ENCODE data around the gene C16orf92.

C16orf92 gene

GRCh38 chr16:30022887-30023286 is at the start of gene C16orf92:
C16orf92 (plus strand) TSS chr16:30023198; CDS start chr16:30023341, 143 bp downstream.
- in situ Hi-C loops (cut with MboI; ENCODE audit: low sequenced_read_pairs), result no loop called here

GRCh38 chr16:29973384-29974246 is 49.4 kb upstream of the C16orf92 start, which contains the start of gene TAOK2:
TAOK2 (plus strand) TSS chr16:29973868; CDS start chr16:29977773, 3,905 bp downstream.
- in situ Hi-C loops (cut with MboI; ENCODE audit: low sequenced_read_pairs), result no loop called here

GRCh38 chr16:29974291-29975133 is 48.5 kb upstream of the C16orf92 start:
- in situ Hi-C loops (cut with MboI; ENCODE audit: low sequenced_read_pairs), result no loop called here

GRCh38 chr16:29975134-29975538 is 47.9 kb upstream of the C16orf92 start:
- in situ Hi-C loops (cut with MboI; ENCODE audit: low sequenced_read_pairs), result no loop called here

- in situ Hi-C loops (cut with MboI; ENCODE audit: low sequenced_read_pairs), result no loop called here
Measured at GRCh38 chr16:29975811-29976511, 47.0 kb upstream of the C16orf92 start.

GRCh38 chr16:29977063-29977825 is 45.8 kb upstream of the C16orf92 start:
- in situ Hi-C loops (cut with MboI; ENCODE audit: low sequenced_read_pairs), result no loop called here

- in situ Hi-C loops (cut with MboI; ENCODE audit: low sequenced_read_pairs), result no loop called here
Measured at GRCh38 chr16:29978081-29978480, 44.9 kb upstream of the C16orf92 start.

- in situ Hi-C loops (cut with MboI; ENCODE audit: low sequenced_read_pairs), result no loop called here
Measured at GRCh38 chr16:29978564-29979270, 44.3 kb upstream of the C16orf92 start.

GRCh38 chr16:29982560-29983419 is 40.2 kb upstream of the C16orf92 start:
- in situ Hi-C loops (cut with MboI; ENCODE audit: low sequenced_read_pairs), result no loop called here

- in situ Hi-C loops (cut with MboI; ENCODE audit: low sequenced_read_pairs), result no loop called here
Measured at GRCh38 chr16:29983420-29984136, 39.4 kb upstream of the C16orf92 start.

- in situ Hi-C loops (cut with MboI; ENCODE audit: low sequenced_read_pairs), result no loop called here
Measured at GRCh38 chr16:29984137-29984763, 38.7 kb upstream of the C16orf92 start.

GRCh38 chr16:29984764-29985147 is 38.2 kb upstream of the C16orf92 start:
- in situ Hi-C loops (cut with MboI; ENCODE audit: low sequenced_read_pairs), result no loop called here

GRCh38 chr16:29985271-29985811 is 37.7 kb upstream of the C16orf92 start:
- in situ Hi-C loops (cut with MboI; ENCODE audit: low sequenced_read_pairs), result no loop called here

GRCh38 chr16:29986231-29986630 is 36.8 kb upstream of the C16orf92 start:
- in situ Hi-C loops (cut with MboI; ENCODE audit: low sequenced_read_pairs), result no loop called here

GRCh38 chr16:29986931-29987330 is 36.1 kb upstream of the C16orf92 start:
- in situ Hi-C loops (cut with MboI; ENCODE audit: low sequenced_read_pairs), result no loop called here

- in situ Hi-C loops (cut with MboI; ENCODE audit: low sequenced_read_pairs), result no loop called here
Measured at GRCh38 chr16:29987371-29988085, 35.5 kb upstream of the C16orf92 start.
